ENCODE measurements around the gene MPIG6B.

MPIG6B gene

DNA sequence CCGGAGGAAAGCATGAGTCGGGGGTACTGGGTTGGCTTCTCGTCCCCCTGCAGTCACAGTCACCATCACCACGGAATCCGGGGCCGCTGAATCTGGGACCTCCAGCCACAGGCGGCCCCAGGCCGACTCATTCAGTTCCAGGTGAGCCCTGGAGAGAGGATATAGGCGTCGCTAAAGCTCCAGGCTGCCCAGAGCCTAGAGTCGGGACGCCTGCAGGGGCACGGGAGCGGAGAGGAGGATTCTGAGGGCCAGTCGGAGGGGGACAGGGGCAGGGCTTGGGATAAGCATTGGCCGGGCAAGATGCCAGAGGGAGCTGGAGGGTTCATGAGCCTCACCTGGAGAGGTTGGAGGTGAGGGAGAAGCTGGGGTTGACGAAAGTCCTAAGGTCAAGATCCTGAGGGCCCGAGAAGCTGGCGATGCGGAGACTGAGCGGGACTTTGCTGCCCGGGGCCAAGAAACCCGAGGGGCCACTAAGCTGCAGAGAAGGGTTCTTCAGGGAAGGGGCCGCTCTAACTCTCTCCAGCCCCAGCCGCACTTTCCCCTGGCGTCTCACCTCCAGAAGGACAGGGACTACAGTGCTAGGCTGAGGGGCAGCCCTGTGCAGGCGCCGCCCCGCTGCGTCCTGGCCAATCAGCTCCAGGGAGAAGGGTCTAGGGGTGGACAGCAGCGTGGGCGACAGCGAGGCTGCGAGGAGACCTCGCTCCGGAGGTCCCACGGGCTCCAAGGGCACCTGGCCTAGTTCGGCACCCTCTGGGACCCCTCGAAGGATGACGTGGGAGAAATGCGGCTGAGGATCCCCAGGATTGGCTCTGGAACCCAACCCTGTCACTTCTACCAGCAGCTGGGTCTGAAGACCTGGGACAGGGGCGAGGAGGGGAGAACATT lies 43.0 kb downstream of the MPIG6B start:
- no peak for DNase-seq (ENCODE audit: low spot score)

GRCh38 chr6:31767096-31767645 lies 44.0 kb downstream of the MPIG6B start:
- DNase-seq (ENCODE audit: low spot score): no peak

- DNase-seq (ENCODE audit: low spot score): no peak
Measured at GRCh38 chr6:31768363-31769257, 45.4 kb downstream of the MPIG6B start.

- peak; percentile 72 for DNase-seq (ENCODE audit: low spot score)
Measured at GRCh38 chr6:31769684-31770371, 46.7 kb downstream of the MPIG6B start.

DNA sequence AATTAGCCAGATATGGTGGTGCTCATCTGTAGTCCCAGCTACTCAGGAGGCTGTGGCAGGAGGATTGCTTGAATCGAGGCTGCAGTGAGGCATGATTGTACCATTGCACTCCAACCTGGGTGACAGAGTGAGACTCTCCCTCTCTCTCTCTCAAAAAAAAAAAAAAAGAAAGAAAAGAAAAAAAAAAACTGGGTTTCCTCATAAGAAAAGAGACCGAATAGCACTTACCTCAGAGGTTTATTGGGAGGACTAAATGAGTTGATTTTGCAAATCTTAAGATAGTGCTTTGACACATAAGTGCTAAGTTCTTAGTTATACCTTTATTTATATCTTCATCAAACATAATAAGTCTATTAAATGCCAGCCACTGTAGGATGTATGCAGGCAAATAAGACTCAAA lies 47.7 kb downstream of the MPIG6B start:
- DNase-seq (ENCODE audit: low spot score): no peak

- DNase-seq (ENCODE audit: low spot score): no peak
Measured at GRCh38 chr6:31771992-31772358, 48.8 kb downstream of the MPIG6B start.

DNA sequence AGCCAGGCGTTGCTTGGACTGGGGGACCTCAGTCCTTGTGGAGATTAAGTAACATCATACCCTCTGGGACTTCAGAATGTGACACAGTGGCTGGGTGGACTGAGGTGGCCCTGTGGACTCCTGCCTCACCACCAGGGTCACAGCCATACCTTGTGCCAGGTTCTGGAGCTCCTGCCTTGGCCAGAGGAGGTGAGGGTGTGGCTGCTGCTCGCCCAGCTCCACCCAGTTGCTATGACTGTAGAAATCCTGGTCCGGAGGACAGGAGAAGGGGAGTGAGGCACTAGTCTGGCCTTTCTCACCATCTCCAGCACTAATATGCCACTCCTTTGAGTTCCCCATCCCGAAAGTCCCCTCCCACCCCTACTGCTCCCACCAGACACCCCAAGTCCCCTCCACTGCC lies 52.0 kb downstream of the MPIG6B start:
- no peak for DNase-seq (ENCODE audit: low spot score)

GRCh38 chr6:31775633-31776484 lies 52.7 kb downstream of the MPIG6B start:
- no peak for DNase-seq (ENCODE audit: low spot score)

Small RNA genes lying within 50 kb of the gene (small RNA-seq; reads per million reads assigned to genes)
- gene LY6G6D (0 reads per million in 2 experiments), gene MIR4646 (0 to 0.04 reads per million in 2 experiments), gene MSH5-SAPCD1 (0 reads per million in 2 experiments), gene RNU6-850P (0 reads per million in 2 experiments), gene SAPCD1 (0 reads per million in 2 experiments)

Measured in SK-N-DZ (cell line).